GM19397 (cell line): ENCODE results near the gene GSTM3.
A peak's percentile ranks its signal among the peaks of the same experiment; 100 is the strongest.
"Not testable (repeated sequence)": the region's sequence is repeated elsewhere in the genome, so short reads cannot be mapped to it uniquely, and the experiment has no call there.

Experiments
- ATAC-seq: cut with Tn5 transposase; IDR thresholded peaks from one replicate; pipeline ENCODE4 v1.9.1; 2021; ENCODE audit warnings: mild to moderate bottlenecking, moderate library complexity; ENCODE audit not compliant: unreplicated experiment

The GSTM3 gene

DNA sequence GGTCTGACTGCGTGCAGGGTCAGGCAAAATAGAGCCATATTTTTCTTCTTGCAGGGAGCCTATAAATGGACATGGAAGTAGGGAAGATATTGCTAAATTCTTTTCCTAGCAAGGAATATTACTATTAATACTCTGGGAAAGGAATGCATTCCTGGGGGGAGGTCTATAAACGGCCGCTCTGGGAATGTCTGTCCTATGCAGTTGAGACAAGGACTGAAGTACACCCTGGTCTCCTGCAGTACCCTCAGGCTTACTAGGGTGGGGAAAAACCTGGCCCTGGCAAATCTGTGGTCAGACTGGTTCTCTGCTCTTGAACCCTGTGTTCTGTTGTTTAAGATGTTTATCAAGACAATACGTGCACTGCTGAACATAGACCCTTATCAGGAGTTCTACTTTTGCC, 31.9 kb downstream of the GSTM3 start:
- not testable (repeated sequence) for ATAC-seq

- no peak for ATAC-seq
These were observed 35.4 kb downstream of the GSTM3 start for GRCh38 chr1:109705411-109705810.

GRCh38 chr1:109704173-109704572, 36.7 kb downstream of the GSTM3 start:
- ATAC-seq: no peak

- ATAC-seq: not testable (repeated sequence)
These were observed 37.9 kb downstream of the GSTM3 start for GRCh38 chr1:109702940-109703339.

GRCh38 chr1:109697861-109698260, 43.0 kb downstream of the GSTM3 start:
- not testable (repeated sequence) for ATAC-seq

DNA sequence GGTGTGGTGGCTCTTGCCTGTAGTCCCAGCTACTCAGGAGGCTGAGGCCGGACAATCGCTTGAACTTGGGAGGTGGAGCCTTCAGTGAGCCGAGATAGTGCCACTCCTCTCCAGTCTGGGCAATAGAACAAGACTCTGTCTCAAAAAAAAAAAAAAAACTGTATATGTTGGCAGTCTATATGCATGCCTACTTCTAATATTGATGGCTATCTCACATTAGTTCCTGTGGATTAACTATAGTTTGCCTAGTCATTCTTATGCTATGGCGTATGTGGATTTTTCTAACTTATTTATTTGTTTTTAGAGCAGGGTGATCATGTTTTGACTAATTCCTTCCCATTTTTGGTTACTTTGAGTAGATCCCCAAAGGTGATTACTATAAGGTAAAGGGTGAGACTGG, 43.8 kb downstream of the GSTM3 start:
- no peak for ATAC-seq

- not testable (repeated sequence) for ATAC-seq
These were observed 45.7 kb downstream of the GSTM3 start for GRCh38 chr1:109695138-109695537.

DNA sequence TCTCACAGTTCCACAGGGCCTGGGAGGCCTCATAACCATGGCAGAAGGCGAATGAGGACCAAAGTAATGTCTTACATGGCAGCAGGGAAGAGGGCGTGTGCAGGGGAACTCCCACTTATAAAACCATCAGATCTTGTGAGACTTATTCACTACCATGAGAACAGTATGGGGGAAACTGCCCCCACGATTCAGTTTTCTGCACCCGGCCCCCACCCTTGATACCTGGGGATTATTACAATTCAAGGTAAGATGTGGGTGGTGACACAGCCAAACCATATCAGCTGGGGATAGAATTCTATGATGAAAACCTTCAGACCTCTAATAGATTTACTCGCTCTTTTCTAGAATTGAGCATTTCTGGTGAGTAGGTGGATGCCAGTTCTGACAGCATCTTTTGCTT, 46.4 kb downstream of the GSTM3 start:
- not testable (repeated sequence) for ATAC-seq

DNA sequence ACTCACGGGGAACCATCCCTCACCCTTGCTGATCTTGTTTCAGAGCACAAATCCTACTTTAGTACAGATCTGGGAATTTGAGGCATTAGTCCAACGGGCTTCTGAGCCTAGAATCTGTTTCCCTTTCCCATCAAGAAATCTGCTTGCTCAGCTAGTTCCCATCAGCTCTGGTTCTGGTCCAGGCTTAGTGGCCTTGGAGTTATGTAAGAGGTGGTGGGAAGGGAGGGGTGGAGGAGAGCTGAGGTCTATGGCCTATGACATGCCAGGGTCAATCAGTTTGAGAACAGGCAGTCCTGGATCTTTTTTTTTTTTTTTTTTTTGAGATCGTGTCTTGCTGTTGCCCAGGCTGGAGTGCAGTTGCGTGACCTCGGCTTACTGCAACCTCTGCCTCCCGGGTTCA, 49.1 kb downstream of the GSTM3 start:
- no peak for ATAC-seq

DNA sequence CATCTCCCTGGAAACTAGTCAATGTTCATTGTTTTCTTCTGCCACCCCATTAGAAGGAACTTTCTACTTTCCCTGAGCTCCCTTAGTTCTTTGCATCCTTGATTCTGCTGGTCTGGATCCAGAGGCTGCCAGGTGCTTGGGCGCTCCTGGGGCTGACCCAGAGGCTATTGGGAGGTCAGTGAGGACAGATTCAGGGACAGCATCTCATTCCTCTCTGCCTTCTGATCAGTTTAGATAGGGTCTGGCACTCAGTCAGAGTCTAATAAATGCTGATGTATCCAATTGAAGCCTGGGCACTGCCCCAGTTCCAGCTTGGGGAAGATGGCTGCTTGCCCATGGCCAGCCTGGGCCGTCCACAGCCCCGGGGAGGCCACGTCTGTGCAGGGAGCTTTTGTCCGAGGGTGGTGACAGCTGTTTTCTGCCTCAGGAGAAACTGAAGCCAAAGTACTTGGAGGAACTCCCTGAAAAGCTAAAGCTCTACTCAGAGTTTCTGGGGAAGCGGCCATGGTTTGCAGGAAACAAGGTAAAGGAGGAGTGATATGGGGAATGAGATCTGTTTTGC, 50.9 kb downstream of the GSTM3 start:
- no peak for ATAC-seq

DNA sequence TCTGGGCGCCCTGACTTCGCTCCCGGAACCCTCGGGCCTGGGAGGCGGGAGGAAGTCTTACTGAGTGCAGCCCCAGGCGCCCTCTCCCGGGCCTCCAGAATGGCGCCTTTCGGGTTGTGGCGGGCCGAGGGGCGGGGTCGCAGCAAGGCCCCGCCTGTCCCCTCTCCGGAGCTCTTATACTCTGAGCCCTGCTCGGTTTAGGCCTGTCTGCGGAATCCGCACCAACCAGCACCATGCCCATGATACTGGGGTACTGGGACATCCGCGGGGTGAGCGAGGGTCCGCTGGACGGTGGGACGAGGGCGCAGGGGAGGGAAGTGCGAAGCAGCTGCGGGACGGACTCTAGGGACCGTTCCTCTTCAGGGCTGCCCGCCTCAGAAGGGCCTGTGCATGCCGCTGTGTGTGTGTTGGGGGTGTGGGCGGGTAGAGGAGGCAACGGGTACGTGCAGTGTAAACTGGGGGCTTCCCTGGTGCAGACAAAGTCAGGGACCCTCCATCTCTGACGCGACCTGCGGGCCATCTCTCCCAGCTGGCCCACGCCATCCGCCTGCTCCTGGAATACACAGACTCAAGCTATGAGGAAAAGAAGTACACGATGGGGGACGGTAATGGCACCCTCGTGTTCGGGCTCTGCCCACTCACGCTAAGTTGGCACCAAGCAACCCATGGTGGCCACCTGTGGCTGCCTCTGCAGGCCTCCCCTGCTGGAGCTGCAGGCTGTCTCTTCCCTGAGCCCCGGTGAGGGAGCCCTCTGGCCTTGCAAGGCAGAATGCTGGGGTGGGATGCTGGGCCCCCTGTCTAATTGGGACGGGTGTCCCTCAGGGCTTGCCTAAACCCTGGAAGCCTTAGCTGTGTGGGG, 53.0 kb downstream of the GSTM3 start, which contains the start of gene GSTM1:
TSS of gene GSTM1 (plus strand) at position 177 of the 859 bp plus-strand sequence. CDS start at position 234, 57 bp downstream.
- ATAC-seq: peak; percentile 94

DNA sequence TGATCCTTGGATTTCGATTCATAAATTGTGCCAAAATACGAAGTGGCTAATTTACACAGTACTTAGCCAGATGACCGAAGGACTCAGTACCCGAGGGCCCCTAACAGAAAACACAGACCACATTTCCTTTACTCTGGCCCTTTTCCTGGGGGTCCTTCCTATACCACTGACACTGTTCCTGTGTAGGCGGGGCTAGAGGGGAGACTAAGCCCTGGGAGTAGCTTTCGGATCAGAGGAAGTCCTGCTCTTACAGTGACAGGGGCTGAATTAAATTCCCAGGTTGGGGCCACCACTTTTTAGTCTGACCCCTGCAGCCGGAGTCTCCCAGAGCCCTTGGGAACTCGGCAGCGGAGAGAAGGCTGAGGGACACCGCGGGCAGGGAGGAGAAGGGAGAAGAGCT, 53.7 kb downstream of the GSTM3 start:
- not testable (repeated sequence) for ATAC-seq

GRCh38 chr1:109685890-109686289, 54.9 kb downstream of the GSTM3 start:
- not testable (repeated sequence) for ATAC-seq

DNA sequence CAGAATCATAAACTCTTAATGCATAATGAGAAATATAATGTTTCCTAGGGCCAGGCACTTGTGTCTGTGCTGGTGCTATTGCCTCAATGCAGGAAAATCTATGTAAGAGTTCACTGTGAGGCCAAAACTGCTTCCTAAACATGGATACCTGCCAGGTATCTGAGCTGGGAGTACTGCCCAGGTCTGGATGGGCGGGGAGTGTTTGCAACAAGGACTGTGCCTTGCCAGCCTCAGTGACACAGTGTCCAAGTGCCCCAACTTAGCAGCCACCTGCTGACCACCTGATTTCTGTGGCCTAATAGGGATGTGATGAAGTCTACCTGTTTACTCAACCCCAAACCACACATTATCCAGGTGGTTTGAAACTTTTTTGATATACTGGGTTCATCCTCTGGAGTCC, 55.4 kb downstream of the GSTM3 start:
- not testable (repeated sequence) for ATAC-seq

DNA sequence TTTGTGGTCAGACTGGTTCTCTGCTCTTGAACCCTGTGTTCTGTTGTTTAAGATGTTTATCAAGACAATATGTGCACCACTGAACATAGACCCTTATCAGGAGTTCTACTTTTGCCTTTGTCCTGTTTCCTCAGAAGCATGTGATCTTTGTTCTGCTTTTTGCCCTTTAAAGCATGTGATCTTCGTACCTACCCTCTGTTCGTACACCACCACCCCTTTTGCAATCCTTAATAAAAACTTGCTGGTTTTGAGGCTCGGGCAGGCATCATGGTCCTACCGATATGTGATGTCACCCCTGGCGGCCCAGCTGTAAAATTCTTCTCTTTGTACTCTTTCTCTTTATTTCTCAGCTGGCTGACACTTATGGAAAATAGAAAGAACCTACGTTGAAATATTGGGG, 56.1 kb downstream of the GSTM3 start:
- not testable (repeated sequence) for ATAC-seq
